GM19099 (cell line): ENCODE results near the gene TAF3.

Experiments
- POLR2A ChIP-seq: IDR thresholded peaks from 3 replicates; pipeline ENCODE4 v1.6.1; 2011; ENCODE audit warnings: low read depth; ENCODE audit not compliant: insufficient read length; ENCODE audit errors: extremely low read depth

The TAF3 gene

DNA sequence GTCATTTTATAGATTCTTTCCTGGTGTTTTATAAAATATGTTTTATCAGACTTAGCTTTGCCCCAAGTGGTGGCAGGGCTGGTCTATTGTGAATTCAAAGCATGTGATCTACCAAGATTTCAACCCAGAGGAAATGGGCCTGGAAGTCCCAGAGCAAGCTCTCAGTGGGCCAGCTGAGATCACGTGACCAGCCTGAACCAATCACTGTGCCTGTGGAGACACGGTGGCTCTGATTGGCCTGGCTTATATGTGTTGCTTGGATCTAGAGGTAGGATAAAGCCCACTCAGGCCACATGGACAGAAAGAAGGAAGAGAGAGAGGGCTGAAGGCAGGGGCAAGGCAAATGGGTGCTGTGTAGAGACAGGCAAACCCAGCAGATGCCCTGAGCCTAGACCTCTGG lies 170.7 kb downstream of the TAF3 start:
- no peak for TF ChIP-seq POLR2A

- no peak for TF ChIP-seq POLR2A
Measured at GRCh38 chr10:7998831-7999230, 180.5 kb downstream of the TAF3 start.

DNA sequence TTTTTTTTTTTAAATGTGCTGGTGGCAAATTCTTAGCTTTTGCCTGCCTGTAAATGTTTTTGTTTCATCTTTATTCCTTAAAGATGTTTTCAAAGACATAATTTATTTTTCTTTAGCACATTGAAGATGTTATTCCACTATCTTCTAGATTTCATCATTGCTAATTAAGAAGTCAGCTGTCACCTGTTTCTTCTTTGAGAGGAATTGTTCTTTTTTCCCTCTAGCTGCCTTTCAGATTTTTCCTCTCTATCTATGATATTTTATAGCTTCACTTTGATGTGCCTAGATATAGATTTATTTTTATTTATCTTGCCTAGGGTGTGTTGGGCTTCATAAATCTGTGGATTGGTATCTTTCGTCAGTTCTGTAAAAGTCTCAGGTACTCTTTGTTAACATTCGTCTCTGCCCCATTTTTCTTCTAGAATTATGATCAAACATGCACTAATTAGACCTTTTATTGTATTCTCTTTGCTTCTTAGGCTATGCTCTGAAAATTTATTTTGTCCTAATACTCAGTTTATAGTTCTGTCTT lies 186.2 kb downstream of the TAF3 start:
- no peak for TF ChIP-seq POLR2A

DNA sequence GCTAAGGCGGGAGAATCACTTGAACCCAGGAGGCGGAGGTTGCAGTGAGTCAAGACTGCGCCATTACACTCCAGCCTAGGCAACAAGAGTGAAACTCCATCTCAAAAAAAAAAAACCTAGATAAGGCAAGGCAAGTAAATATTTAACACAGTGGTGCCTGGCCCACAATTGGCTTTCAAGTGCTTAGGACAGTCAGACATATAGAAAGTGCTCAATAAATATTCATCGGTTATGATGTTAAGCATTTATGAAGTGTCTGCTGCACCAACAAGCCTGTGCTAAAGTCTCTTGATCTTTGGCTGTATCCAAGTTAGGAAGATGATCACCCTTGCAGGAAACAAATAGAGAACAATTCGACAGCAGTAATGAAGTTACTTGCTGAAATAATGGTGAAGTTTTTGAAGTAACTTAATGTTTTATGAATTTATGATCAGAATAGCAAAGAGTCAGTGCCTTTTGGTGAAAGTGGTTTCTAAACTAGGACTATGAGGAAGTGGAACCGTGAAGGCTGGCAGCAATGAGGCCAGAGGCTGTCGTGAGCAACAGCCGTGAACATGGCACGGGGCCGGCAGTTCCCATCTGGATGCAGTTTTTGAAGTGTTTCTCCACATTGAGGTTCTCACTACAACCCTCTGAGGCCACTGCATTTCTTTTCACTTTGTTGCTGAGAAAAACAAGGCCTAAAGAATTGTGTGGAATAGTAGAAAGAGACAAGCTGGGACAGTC lies 188.1 kb downstream of the TAF3 start:
- TF ChIP-seq POLR2A = no peak

DNA sequence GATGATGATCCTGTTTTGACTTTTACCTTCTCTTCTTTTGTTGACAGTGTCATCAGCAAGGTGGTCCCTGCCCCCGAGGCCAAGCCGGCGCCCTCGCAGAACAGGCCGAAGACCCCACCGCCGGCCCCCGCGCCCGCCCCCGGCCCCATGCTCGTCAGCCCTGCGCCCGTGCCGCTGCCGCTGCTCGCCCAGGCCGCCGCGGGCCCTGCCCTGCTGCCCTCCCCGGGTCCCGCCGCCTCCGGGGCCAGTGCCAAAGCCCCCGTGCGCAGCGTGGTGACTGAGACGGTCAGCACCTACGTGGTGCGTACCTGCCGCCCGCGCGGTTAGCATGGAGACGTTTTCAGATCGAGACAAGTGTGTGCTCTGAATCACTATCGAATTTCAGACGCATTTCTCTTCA lies 190.7 kb downstream of the TAF3 start:
- no peak for TF ChIP-seq POLR2A

- TF ChIP-seq POLR2A = no peak
Measured at GRCh38 chr10:8013006-8013405, 194.7 kb downstream of the TAF3 start.

DNA sequence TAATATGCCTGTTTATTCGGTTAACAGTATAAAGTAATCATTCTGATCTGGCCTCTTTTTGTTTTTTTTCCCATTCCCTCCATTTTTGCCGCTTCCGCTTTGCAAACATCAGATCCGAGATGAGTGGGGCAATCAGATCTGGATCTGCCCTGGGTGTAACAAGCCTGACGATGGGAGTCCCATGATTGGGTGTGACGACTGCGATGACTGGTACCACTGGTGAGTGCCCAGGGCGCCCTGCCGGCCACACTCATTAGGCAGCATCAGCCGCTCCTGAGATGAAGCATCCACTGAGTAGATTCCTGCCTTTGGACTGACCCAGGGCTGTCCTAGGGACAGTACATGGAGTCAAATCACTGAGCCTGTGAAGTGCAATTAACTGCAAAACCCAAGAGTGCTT lies 195.3 kb downstream of the TAF3 start:
- no peak for TF ChIP-seq POLR2A

DNA sequence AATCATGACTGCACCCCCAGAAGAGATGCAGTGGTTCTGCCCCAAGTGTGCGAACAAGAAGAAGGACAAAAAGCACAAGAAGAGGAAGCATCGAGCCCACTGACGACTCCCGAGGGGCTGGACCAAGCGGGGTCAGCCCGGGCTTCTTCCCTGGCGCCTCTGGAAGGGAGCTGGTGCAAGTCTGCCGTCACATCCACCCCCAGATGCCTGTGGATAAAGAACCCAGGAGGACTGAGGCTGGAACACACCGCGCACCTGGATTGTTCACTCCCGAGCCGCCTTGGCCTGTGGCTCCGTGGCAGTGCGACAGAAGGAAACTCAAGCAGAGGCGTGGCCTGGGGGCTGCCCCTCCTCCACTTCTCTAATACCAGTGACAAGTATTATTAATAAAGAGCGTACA lies 196.3 kb downstream of the TAF3 start:
- no peak for TF ChIP-seq POLR2A

DNA sequence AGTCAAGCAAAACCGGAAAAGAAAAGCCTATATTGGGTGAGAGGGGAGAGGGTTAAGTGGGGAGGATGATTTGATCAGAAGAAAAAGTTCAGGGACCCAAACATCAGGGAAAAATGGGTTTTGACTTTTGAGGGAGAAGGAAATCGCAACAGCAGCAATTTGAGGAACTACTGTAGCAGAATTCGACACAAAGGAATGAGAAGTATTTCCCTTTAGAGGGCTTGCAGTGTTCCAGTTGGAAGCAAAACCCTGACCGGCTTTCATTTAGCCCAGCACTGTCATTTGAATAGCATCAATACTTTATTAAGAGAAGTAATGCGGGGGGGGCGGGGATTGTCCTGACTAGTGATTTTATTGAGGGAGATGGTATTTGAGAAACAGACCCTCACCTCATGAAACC lies 199.0 kb downstream of the TAF3 start:
- no peak for TF ChIP-seq POLR2A

- TF ChIP-seq POLR2A = no peak
Measured at GRCh38 chr10:8023321-8023720, 205.0 kb downstream of the TAF3 start.

GRCh38 chr10:8023851-8024250 lies 205.5 kb downstream of the TAF3 start:
- TF ChIP-seq POLR2A = no peak

GRCh38 chr10:8026349-8027259 lies 208.3 kb downstream of the TAF3 start:
- no peak for TF ChIP-seq POLR2A

DNA sequence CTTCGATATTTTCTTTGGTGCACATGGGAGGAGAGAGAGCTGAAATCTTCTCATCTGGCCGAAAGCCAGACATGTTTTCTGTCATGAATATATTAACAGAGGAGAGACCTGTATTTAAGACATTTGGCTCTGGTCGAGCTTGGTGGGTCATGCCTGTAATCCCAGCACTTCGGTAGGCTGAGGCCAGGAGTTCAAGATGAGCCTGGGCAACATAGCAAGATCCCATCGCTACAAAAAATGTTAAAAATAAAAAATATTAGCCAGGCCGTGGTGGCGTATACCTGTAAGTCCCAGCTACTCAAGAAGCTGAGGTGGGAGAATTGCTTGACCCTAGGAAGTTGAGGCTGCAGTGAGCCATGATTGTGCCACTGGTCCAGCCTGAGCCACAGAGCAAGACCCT lies 214.3 kb downstream of the TAF3 start:
- TF ChIP-seq POLR2A = no peak

- no peak for TF ChIP-seq POLR2A
Measured at GRCh38 chr10:8033812-8034465, 215.6 kb downstream of the TAF3 start.

- no peak for TF ChIP-seq POLR2A
Measured at GRCh38 chr10:8034466-8035005, 216.2 kb downstream of the TAF3 start.
